ENCODE measurements around the gene PARD3. TPM values are rescaled to one million over a fixed set of nuclear protein-coding genes. Genes with fewer than 3 reads are reported as not detected.

The PARD3 gene
- total RNA-seq, 1 donor, result 4.8 TPM

- Histone ChIP-seq H3K27me3 (ENCODE audit: insufficient read depth, low read length) (no peaks in the 10 kb centered on the region), H3K9me3 (ENCODE audit: low read depth, low read length) (no peaks in the 10 kb centered on the region), H3K4me3 (ENCODE audit: low read length) (no peak overlapping the region), H3K4me1 (ENCODE audit: insufficient read depth, low read length) (no peaks in the 10 kb centered on the region)
These were observed 324.9 kb downstream of the PARD3 start for GRCh38 chr10:34489973-34490745.

- Histone ChIP-seq H3K27me3 (ENCODE audit: insufficient read depth, low read length) (no peaks in the 10 kb centered on the region), H3K9me3 (ENCODE audit: low read depth, low read length) (no peaks in the 10 kb centered on the region), H3K4me1 (ENCODE audit: insufficient read depth, low read length) (no peaks in the 10 kb centered on the region), H3K4me3 (ENCODE audit: low read length) (no peak overlapping the region)
These were observed 325.7 kb downstream of the PARD3 start for GRCh38 chr10:34489411-34489810.

- Histone ChIP-seq H3K4me1 (ENCODE audit: insufficient read depth, low read length) (no peaks in the 10 kb centered on the region), H3K4me3 (ENCODE audit: low read length) (no peak overlapping the region), H3K27me3 (ENCODE audit: insufficient read depth, low read length) (no peaks in the 10 kb centered on the region), H3K9me3 (ENCODE audit: low read depth, low read length) (no peaks in the 10 kb centered on the region)
These were observed 326.5 kb downstream of the PARD3 start for GRCh38 chr10:34488476-34489130.

GRCh38 chr10:34486008-34486407 lies 329.1 kb downstream of the PARD3 start:
- Histone ChIP-seq H3K4me1 (ENCODE audit: insufficient read depth, low read length) (no peaks in the 10 kb centered on the region), H3K27me3 (ENCODE audit: insufficient read depth, low read length) (no peaks in the 10 kb centered on the region), H3K9me3 (ENCODE audit: low read depth, low read length) (no peaks in the 10 kb centered on the region), H3K4me3 (ENCODE audit: low read length) (no peak overlapping the region)

- H3K27me3 ChIP-seq (ENCODE audit: insufficient read depth, low read length), result no peaks in the 10 kb centered on the region
- no peaks in the 10 kb centered on the region for H3K9me3 ChIP-seq (ENCODE audit: low read depth, low read length)
- H3K4me3 ChIP-seq (ENCODE audit: low read length), result no peak overlapping the region
- H3K4me1 ChIP-seq (ENCODE audit: insufficient read depth, low read length), result no peaks in the 10 kb centered on the region
These were observed 330.9 kb downstream of the PARD3 start for GRCh38 chr10:34484164-34484563.

GRCh38 chr10:34480345-34480744 lies 334.8 kb downstream of the PARD3 start:
- H3K4me3 ChIP-seq (ENCODE audit: low read length), result no peak overlapping the region
- no peaks in the 10 kb centered on the region for H3K27me3 ChIP-seq (ENCODE audit: insufficient read depth, low read length)
- no peaks in the 10 kb centered on the region for H3K9me3 ChIP-seq (ENCODE audit: low read depth, low read length)
- H3K4me1 ChIP-seq (ENCODE audit: insufficient read depth, low read length), result no peaks in the 10 kb centered on the region

- H3K4me1 ChIP-seq (ENCODE audit: insufficient read depth, low read length), result no peaks in the 10 kb centered on the region
- no peaks in the 10 kb centered on the region for H3K27me3 ChIP-seq (ENCODE audit: insufficient read depth, low read length)
- H3K9me3 ChIP-seq (ENCODE audit: low read depth, low read length), result no peaks in the 10 kb centered on the region
- no peak overlapping the region for H3K4me3 ChIP-seq (ENCODE audit: low read length)
These were observed 335.4 kb downstream of the PARD3 start for GRCh38 chr10:34479520-34480179.

- H3K9me3 ChIP-seq (ENCODE audit: low read depth, low read length), result no peaks in the 10 kb centered on the region
- no peaks in the 10 kb centered on the region for H3K4me1 ChIP-seq (ENCODE audit: insufficient read depth, low read length)
- no peak overlapping the region for H3K4me3 ChIP-seq (ENCODE audit: low read length)
- H3K27me3 ChIP-seq (ENCODE audit: insufficient read depth, low read length), result no peaks in the 10 kb centered on the region
These were observed 337.8 kb downstream of the PARD3 start for GRCh38 chr10:34477249-34477648.

- H3K27me3 ChIP-seq (ENCODE audit: insufficient read depth, low read length), result no peaks in the 10 kb centered on the region
- H3K4me1 ChIP-seq (ENCODE audit: insufficient read depth, low read length), result no peaks in the 10 kb centered on the region
- no peak overlapping the region for H3K4me3 ChIP-seq (ENCODE audit: low read length)
- no peaks in the 10 kb centered on the region for H3K9me3 ChIP-seq (ENCODE audit: low read depth, low read length)
These were observed 338.5 kb downstream of the PARD3 start for GRCh38 chr10:34476608-34477007.

- H3K9me3 ChIP-seq (ENCODE audit: low read depth, low read length), result no peaks in the 10 kb centered on the region
- no peaks in the 10 kb centered on the region for H3K4me1 ChIP-seq (ENCODE audit: insufficient read depth, low read length)
- no peak overlapping the region for H3K4me3 ChIP-seq (ENCODE audit: low read length)
- H3K27me3 ChIP-seq (ENCODE audit: insufficient read depth, low read length), result no peaks in the 10 kb centered on the region
These were observed 339.3 kb downstream of the PARD3 start for GRCh38 chr10:34475786-34476185.

GRCh38 chr10:34475274-34475646 lies 339.8 kb downstream of the PARD3 start:
- H3K4me1 ChIP-seq (ENCODE audit: insufficient read depth, low read length), result no peaks in the 10 kb centered on the region
- no peaks in the 10 kb centered on the region for H3K9me3 ChIP-seq (ENCODE audit: low read depth, low read length)
- H3K27me3 ChIP-seq (ENCODE audit: insufficient read depth, low read length), result no peaks in the 10 kb centered on the region
- no peak overlapping the region for H3K4me3 ChIP-seq (ENCODE audit: low read length)

GRCh38 chr10:34474555-34475273 lies 340.4 kb downstream of the PARD3 start:
- Histone ChIP-seq H3K4me3 (ENCODE audit: low read length) (no peak overlapping the region), H3K4me1 (ENCODE audit: insufficient read depth, low read length) (no peaks in the 10 kb centered on the region), H3K9me3 (ENCODE audit: low read depth, low read length) (no peaks in the 10 kb centered on the region), H3K27me3 (ENCODE audit: insufficient read depth, low read length) (no peaks in the 10 kb centered on the region)

- Histone ChIP-seq H3K4me1 (ENCODE audit: insufficient read depth, low read length) (no peaks in the 10 kb centered on the region), H3K27me3 (ENCODE audit: insufficient read depth, low read length) (no peaks in the 10 kb centered on the region), H3K4me3 (ENCODE audit: low read length) (no peak overlapping the region), H3K9me3 (ENCODE audit: low read depth, low read length) (no peaks in the 10 kb centered on the region)
These were observed 341.1 kb downstream of the PARD3 start for GRCh38 chr10:34474009-34474376.

- Histone ChIP-seq H3K27me3 (ENCODE audit: insufficient read depth, low read length) (no peaks in the 10 kb centered on the region), H3K4me1 (ENCODE audit: insufficient read depth, low read length) (no peaks in the 10 kb centered on the region), H3K4me3 (ENCODE audit: low read length) (no peak overlapping the region), H3K9me3 (ENCODE audit: low read depth, low read length) (no peaks in the 10 kb centered on the region)
These were observed 341.7 kb downstream of the PARD3 start for GRCh38 chr10:34473174-34474008.

Data from mononuclear cell (primary cell).